ENCODE results near the gene LAMTOR3.

LAMTOR3 gene

GRCh38 chr4:99894161-99894997 lies at the start of gene LAMTOR3:
LAMTOR3 (minus strand) TSS chr4:99894427; CDS start chr4:99893963, 464 bp downstream.
- peak; percentile 69 for DNase-seq (ENCODE audit: low read depth)

- DNase-seq (ENCODE audit: low read depth), result no peak
These were observed 44.1 kb upstream of the LAMTOR3 start for GRCh38 chr4:99938243-99938753.

DNA sequence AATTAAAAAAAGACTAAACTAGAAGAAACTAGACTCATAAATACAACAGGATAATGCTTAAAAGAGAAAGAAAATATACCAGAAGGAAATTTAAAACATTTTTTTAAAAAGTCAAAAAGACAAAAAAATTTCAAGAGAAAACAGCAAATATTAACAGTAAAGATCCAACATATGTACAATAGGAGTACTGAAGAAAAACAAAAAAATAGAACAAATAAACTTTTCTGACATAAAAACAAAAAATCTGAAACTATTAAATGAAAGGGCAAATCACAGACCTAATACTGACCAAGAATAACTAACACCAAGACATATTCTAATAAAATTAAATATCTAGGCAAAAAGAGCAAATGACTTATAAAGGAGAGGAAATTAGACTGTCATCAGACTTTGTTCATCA lies 40.7 kb upstream of the LAMTOR3 start:
- no peak for DNase-seq (ENCODE audit: low read depth)

- DNase-seq (ENCODE audit: low read depth), result no peak
These were observed 33.3 kb upstream of the LAMTOR3 start for GRCh38 chr4:99927566-99927965.

DNA sequence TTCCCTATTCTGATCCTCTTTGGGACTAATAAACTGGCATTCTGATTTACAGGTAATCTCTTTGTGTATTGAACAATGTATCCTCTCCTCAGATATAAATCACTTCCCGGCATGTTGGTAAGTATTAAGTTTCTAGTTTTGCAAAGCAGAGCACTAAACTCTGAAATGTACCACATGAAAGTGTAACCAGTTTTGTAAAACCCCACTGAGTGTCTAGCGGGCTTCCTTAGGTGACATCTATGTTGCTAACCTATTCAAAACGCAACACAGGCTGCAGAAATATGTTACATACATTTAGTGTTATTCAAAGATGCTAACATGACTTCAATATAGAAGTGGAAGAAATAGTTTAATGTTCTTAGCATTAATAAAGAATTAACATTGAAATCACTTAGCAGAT lies 26.9 kb upstream of the LAMTOR3 start:
- DNase-seq (ENCODE audit: low read depth), result no peak

DNA sequence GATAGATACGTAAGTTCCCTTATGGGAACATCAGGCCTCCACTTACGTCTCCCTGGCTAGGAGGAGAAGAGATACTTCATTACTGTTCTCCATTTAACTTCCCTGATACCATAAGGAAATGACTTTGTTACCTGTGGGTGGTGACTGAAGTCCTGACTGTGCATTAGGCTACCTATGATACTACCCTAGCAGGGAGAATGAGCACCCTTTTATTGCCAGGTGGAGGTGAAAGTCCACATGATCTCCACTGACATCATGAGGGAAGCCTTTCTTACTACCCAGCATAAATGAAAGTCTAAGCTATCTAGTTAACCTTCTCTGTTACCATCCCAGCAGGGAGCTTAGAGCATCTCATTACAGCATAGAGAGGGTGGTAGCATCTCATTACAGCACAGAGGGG lies 24.4 kb upstream of the LAMTOR3 start:
- DNase-seq (ENCODE audit: low read depth), result no peak

DNA sequence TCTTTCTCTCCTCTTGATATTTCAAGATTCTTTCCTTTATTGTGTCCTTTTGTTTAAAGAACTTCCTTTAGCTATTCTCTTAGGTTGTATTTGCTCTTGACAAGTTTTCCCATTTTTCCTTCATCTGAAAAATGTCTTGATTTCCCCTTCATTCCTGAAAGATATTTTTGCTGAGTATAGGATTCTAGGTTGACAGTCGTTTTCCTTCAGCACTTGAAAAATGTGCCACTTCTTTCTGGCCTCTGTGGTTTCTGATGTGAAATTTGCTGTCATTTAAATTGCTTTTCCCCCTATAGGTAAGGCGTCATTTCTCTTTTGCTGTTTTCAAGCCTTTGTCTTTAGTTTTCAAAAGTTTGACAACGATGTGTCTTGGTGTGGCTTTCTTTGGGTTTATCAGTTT lies 23.3 kb upstream of the LAMTOR3 start:
- DNase-seq (ENCODE audit: low read depth), result no peak

DNA sequence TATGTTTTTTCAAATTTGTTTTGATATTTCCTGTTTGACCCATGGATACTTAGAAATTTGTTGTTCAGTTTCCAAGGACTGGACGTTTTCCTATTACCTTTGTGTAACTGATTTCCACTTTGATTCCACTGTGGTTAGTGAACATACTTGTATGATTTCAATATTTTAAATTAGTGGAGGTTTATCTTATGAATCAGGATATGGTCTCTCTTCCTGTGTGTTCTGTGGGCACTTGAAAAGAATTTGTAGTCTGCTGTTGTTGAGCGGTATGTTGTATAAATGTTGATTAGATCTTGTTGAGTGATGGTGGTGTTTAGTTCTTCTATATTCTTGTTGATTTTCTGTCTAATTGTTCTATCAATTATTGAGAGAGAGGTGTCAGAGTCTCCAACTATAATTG lies 21.2 kb upstream of the LAMTOR3 start:
- DNase-seq (ENCODE audit: low read depth), result no peak

- no peak for DNase-seq (ENCODE audit: low read depth)
These were observed 771 bp upstream of the LAMTOR3 start for GRCh38 chr4:99894998-99895397.

DNA sequence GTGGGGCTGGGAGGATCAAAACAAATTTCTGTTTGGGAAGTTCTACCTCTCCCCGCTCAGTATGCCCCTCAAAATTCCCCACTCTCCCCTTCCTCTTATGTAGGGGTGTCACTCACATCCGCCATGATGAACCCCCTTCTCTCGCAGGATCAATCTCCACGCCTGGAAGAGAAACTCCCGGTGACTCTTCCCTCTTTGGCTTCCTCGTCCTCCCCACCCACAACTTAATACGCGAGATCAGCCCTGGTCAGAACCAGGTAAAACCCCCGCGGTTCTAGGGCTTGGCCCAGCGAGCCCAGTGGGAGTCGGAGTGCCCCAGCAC lies 427 bp downstream of the LAMTOR3 start:
- DNase-seq (ENCODE audit: low read depth), result no peak

GRCh38 chr4:99893029-99893428 lies 1.2 kb downstream of the LAMTOR3 start:
- DNase-seq (ENCODE audit: low read depth), result no peak

- no peak for DNase-seq (ENCODE audit: low read depth)
These were observed 2.9 kb downstream of the LAMTOR3 start for GRCh38 chr4:99891351-99891750.

DNA sequence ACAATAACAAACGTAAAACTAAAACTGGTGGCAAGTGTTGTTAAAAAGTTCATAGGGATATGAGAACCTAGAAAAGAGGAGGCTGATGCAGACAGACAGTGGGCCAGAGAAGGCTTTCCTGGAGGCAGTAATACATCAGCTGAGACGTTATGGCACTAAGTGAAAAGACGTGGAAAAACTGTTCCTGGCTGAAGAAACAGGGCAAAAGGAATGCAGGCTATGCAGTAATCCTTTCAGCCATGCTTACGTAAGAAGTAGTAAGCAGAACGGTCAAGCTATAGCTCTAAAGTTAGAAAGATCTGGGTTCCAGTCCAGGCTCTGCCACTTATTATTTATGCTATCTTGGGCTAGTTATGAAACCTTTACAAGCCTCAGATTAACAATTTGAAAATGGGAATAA lies 6.4 kb downstream of the LAMTOR3 start:
- no peak for DNase-seq (ENCODE audit: low read depth)

- no peak for DNase-seq (ENCODE audit: low read depth)
These were observed 8.1 kb downstream of the LAMTOR3 start for GRCh38 chr4:99886146-99886545.

DNA sequence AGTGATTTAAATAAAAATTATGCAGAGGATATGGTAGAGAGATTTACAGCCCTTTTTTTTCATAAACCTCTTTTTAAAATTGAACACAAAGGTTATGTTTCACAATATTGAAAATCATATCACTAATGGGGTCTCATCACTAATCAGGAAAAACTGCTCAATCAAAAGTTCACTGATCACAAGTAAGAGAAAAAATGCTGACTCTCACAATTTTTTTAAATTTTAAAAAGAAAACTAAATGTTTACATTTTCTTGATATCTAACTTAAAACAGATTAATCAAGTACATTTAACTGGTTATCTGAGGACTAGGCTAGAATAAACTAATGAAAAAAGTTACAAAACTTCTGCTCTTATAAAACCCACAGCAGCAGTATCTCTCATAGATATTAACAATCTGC lies 8.5 kb downstream of the LAMTOR3 start:
- no peak for DNase-seq (ENCODE audit: low read depth)

DNA sequence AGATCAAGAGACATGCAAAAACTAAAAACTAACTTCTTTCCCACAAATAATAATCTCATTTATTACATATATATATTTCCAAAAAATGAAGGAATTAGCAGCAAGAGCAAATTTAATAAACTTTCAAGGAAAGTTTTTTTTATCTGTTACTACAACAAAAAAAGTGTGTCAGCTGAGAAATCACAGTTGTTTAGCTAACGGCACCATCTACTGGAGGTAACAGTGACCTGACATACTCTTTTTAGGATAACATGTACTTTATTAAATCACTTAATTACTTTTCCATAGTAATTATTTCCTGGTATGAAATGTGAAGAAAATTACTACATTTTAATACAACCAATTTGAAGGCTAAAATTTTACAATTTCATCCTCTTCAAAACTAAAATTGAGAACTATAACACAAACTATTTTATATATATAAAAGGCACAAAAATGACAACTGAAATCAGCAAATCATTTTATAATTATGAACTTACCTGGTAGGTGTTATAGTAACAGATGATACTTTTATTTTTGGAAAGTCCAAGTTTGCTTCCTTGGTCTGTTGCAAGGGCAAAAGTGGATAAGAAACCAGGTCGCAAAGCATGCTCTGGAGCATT lies 9.1 kb downstream of the LAMTOR3 start:
- DNase-seq (ENCODE audit: low read depth), result no peak

DNA sequence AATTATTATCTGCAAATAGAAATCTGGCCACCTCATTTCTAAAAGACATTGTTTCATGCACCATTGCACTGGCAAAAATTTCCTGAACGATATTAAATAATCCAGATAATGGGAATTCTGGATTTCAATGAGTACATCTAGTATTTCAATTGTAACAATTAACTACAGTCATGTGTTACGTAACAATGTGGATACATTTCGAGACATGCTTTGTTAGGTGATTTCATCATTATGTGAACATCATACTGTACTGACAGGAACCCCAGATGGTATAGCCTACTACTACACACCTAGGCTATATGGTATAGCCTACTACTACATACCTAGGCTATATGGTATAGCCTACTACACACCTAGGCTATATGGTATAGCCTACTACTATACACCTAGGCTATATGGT lies 14.8 kb downstream of the LAMTOR3 start:
- no peak for DNase-seq (ENCODE audit: low read depth)

DNA sequence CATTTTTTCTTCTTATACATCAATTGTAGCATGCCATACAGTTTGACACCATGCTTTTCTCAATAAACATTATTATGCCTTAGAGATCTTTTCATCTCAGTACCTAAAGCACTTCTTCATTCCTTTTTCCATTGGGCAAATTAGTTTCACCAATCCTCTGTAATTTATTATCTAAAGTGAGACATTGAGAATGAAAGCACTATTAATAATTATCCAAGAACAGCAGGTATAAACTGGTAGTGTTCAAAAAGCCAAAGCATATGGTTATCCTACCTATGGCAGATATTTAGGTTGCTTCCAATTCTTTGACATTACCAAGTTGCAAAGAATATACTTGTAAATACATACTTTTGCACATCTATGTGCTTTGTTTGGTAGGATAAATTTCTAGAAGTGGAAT lies 15.6 kb downstream of the LAMTOR3 start:
- no peak for DNase-seq (ENCODE audit: low read depth)

DNA sequence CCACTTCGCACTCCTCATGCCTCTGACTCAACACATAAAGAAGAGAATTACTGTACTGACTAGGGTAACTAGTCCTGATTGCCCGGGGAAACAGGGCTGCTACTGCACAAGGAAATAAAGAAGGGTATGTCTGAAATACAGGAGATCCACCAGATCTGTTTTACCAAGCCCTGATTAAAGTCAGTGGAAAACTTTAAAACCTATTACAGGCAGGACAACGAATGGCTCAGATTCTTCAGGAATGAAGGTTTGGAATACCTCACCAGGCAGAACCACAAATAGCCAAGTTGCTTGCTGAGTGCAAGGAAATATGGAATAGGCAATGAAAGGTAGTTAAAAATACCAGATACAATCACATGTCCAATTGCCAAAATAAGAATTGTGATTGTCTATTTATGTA lies 17.3 kb downstream of the LAMTOR3 start:
- no peak for DNase-seq (ENCODE audit: low read depth)

DNA sequence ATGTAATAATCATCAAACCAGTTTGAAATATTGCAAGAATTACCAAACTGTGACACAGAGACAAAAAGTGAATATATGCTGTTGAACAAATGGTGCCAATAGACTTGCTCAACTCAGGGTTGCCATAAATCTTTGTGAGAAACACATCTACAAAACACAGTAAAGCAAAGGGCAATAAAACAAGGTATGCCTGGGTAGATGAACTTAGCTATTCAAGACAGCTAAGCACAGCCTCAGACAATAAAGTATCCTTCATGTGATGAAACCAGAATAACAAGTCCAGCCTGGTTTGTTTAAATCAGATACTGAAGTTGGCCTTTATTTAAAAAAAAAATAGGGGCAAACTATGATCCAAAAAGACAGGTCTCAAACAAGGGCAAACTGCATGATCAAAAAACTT lies 19.2 kb downstream of the LAMTOR3 start:
- DNase-seq (ENCODE audit: low read depth), result no peak

GRCh38 chr4:99872570-99872969 lies 21.7 kb downstream of the LAMTOR3 start:
- no peak for DNase-seq (ENCODE audit: low read depth)

- DNase-seq (ENCODE audit: low read depth), result no peak
These were observed 26.1 kb downstream of the LAMTOR3 start for GRCh38 chr4:99868126-99868596.

GRCh38 chr4:99863804-99864203 lies 30.4 kb downstream of the LAMTOR3 start:
- no peak for DNase-seq (ENCODE audit: low read depth)
